Measurements from ENCODE around the gene TOR1A.

DNA sequence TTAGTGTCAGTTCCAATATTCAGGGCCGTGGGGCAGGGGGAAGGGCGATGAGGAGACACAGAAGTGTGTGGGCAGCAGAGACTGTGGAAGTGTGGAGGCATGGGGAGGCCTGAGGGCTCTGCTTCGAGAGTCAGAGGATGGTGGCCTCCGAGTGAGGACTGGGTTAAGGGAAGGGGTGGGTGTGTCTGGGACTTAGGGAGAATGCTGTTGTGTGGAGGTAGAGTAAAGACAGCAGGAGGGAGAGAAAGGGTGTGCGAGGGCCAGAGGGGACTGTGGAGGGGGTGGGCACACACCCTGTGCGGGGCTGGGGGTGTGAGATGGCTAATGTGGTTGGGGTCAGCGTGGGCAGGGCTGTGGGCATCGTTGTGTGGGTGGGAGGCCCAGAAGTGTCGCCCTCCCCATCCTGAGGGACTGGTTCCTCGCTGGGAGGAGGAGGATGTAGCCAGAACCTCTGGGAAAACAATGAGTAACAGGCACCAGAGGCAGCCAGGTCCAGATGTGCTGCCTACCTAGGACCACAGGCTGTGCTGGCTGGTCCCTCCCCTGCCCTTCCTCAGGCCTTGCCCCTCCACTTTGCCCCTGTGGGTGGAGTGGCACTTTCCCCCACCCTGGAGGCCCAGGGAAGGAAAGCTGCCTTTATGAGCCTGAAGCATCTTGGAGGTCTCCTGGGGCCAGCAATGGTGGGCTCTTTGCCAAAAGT is 15.5 kb upstream of the TOR1A start:
- TF ChIP-seq, protein P1, sequence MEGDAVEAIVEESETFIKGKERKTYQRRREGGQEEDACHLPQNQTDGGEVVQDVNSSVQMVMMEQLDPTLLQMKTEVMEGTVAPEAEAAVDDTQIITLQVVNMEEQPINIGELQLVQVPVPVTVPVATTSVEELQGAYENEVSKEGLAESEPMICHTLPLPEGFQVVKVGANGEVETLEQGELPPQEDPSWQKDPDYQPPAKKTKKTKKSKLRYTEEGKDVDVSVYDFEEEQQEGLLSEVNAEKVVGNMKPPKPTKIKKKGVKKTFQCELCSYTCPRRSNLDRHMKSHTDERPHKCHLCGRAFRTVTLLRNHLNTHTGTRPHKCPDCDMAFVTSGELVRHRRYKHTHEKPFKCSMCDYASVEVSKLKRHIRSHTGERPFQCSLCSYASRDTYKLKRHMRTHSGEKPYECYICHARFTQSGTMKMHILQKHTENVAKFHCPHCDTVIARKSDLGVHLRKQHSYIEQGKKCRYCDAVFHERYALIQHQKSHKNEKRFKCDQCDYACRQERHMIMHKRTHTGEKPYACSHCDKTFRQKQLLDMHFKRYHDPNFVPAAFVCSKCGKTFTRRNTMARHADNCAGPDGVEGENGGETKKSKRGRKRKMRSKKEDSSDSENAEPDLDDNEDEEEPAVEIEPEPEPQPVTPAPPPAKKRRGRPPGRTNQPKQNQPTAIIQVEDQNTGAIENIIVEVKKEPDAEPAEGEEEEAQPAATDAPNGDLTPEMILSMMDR (IDR thresholded peaks at IDR 0.05; ENCODE audit: poor library complexity), result no peak
- TF ChIP-seq EZH2 (IDR thresholded peaks at IDR 0.05; ENCODE audit: borderline replicate concordance) (no peak), EZH2phosphoT487 (IDR thresholded peaks at IDR 0.05; ENCODE audit: low read depth, severe bottlenecking, unreplicated experiment) (no peak)
